ENCODE results near the gene DLG4. TPM values are rescaled to one million over a fixed set of nuclear protein-coding genes. Genes with fewer than 3 reads are reported as not detected.
"Not testable (repeated sequence)": the region's sequence is repeated elsewhere in the genome, so short reads cannot be mapped to it uniquely, and the experiment has no call there.

The DLG4 gene
- total RNA-seq, 1 donor from 2014 or later = 14.0 TPM

DNA sequence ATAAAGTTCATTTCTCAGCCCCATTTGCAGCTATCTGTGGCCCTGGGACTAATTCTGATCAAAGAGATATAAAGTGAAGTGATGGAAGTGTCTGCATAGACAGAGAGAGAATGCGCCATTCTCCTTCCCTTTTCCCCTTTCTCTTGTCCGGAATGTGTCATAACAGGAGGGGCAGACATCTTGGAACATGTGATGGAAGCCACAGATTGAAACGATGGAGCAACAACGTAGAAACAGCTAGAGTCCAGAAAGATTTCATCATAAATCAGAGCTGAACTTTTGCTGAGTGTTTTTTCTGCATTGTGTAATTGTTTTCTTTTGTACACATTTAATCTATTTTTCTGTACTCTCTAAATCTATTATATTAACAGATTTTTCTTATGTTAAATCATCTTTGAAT lies 51.8 kb downstream of the DLG4 start:
- H3K9me3 ChIP-seq (replicated peaks) = peaks cover 27% of the 10 kb centered on the region
- intact Hi-C loops (cut with micrococcal nuclease) = no loop called here
- H3K4me3 ChIP-seq = no peak overlapping the region
- peaks cover 24% of the 10 kb centered on the region for H3K27me3 ChIP-seq (ENCODE audit: low read depth)
- no peaks in the 10 kb centered on the region for H3K4me1 ChIP-seq
- no peak for TF ChIP-seq CTCF (IDR thresholded peaks at IDR 0.05; ENCODE audit: borderline replicate concordance)
- no peak for DNase-seq
- H3K27ac ChIP-seq (replicated peaks) = no peak overlapping the region
- no peaks in the 10 kb centered on the region for H3K36me3 ChIP-seq

DNA sequence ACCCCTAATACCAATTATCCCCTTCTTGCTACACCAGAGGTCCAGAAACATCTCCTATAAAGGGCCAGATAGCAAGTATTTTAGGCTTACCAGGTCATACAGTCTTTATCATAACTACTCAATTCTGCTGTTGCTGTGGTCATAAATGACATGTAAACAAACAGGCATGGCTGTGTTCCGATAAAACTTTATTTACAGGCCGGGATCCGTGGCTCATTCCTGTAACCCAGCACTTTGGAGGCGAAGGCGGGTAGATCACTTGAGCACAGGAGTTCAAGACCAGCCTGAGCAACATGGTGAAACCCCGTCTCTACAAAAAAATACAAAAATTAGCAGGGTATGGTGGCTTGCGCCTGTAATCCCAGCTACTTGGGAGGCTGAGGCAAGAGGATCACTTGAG lies 52.8 kb downstream of the DLG4 start:
- no peaks in the 10 kb centered on the region for H3K36me3 ChIP-seq
- DNase-seq = no peak
- H3K4me1 ChIP-seq = no peaks in the 10 kb centered on the region
- no peak overlapping the region for H3K4me3 ChIP-seq
- TF ChIP-seq CTCF (IDR thresholded peaks at IDR 0.05; ENCODE audit: borderline replicate concordance) = no peak
- intact Hi-C loops (cut with micrococcal nuclease) = no loop called here
- H3K9me3 ChIP-seq (replicated peaks) = peaks cover 27% of the 10 kb centered on the region
- H3K27me3 ChIP-seq (ENCODE audit: low read depth) = peaks cover 23% of the 10 kb centered on the region
- H3K27ac ChIP-seq (replicated peaks) = no peak overlapping the region

GRCh38 chr17:7159571-7159970 lies 60.1 kb downstream of the DLG4 start:
- H3K4me1 ChIP-seq; H3K27ac ChIP-seq (replicated peaks); H3K9me3 ChIP-seq (replicated peaks); intact Hi-C loops (cut with micrococcal nuclease); DNase-seq; H3K4me3 ChIP-seq; H3K36me3 ChIP-seq: not testable (repeated sequence)
- H3K27me3 ChIP-seq (ENCODE audit: low read depth) = peaks cover 80% of the 10 kb centered on the region

GRCh38 chr17:7158424-7158823 lies 61.2 kb downstream of the DLG4 start:
- DNase-seq; H3K27ac ChIP-seq (replicated peaks); H3K36me3 ChIP-seq; H3K4me1 ChIP-seq; H3K9me3 ChIP-seq (replicated peaks); H3K4me3 ChIP-seq; intact Hi-C loops (cut with micrococcal nuclease): not testable (repeated sequence)
- H3K27me3 ChIP-seq (ENCODE audit: low read depth) = peaks cover 83% of the 10 kb centered on the region

DNA sequence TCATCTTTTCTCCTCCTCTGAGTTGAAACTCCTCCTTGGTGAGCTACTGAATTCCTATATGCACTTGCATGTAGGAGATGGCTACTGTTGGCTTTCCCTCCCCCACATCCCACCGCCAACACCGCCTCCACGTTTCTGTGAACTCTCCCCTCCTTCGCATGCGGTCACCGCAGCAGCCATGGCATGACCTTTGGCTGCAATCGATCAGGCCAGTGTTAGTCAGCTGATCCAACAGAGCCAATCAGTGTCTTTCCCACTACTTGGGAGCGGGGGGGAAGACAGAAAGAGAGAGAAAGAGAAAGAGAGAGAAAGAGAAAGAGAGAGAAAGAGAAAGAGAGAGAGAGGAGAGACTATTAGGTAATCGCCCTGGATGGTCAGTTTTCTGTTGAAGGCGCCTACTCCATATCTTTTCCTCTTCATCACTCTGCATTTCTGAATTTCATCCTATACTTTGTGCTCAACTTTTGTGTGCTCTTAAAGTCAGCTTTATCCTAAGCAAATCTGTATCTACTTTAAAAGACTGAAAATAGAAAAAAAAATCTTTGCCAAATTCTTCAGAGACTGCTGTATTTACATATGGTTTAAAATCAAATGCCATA lies 63.2 kb downstream of the DLG4 start:
- Histone ChIP-seq H3K27ac (replicated peaks) (no peak overlapping the region), H3K9me3 (replicated peaks) (no peaks in the 10 kb centered on the region), H3K36me3 (no peaks in the 10 kb centered on the region), H3K4me1 (no peaks in the 10 kb centered on the region), H3K4me3 (no peak overlapping the region), H3K27me3 (ENCODE audit: low read depth) (peaks cover 98% of the 10 kb centered on the region)
- DNase-seq = no peak
- TF ChIP-seq CTCF (IDR thresholded peaks at IDR 0.05; ENCODE audit: borderline replicate concordance) = no peak
- intact Hi-C loops (cut with micrococcal nuclease) = no loop called here

- intact Hi-C loops (cut with micrococcal nuclease) = no loop called here
- peaks cover 85% of the 10 kb centered on the region for H3K27me3 ChIP-seq (ENCODE audit: low read depth)
- no peak for TF ChIP-seq CTCF (IDR thresholded peaks at IDR 0.05; ENCODE audit: borderline replicate concordance)
- no peaks in the 10 kb centered on the region for H3K9me3 ChIP-seq (replicated peaks)
- DNase-seq = no peak
- H3K27ac ChIP-seq (replicated peaks) = no peak overlapping the region
- no peaks in the 10 kb centered on the region for H3K36me3 ChIP-seq
- no peaks in the 10 kb centered on the region for H3K4me1 ChIP-seq
- H3K4me3 ChIP-seq = no peak overlapping the region
Observed at GRCh38 chr17:7147772-7148171, 71.9 kb downstream of the DLG4 start.

Measured in left ventricle myocardium inferior (tissue), 1 donor.